Measurements from ENCODE around the gene EN2.

Gene EN2

GRCh38 chr7:155487509-155488482 is 29.9 kb downstream of the EN2 start:
- no peak for TF ChIP-seq PKNOX1 (IDR thresholded peaks at IDR 0.05)
- TF ChIP-seq ELF4 (IDR thresholded peaks at IDR 0.05) = no peak
- no peak for TF ChIP-seq TARDBP (IDR thresholded peaks at IDR 0.05)
- TF ChIP-seq SP1 (IDR thresholded peaks at IDR 0.05) = no peak
- TF ChIP-seq CTBP1 (IDR thresholded peaks at IDR 0.05; ENCODE audit: borderline replicate concordance) = no peak
- TF ChIP-seq SUZ12 (IDR thresholded peaks at IDR 0.05) = no peak
- TF ChIP-seq BHLHE40 (IDR thresholded peaks at IDR 0.05; ENCODE audit: borderline replicate concordance) = no peak
- no peak for TF ChIP-seq FOXM1 (IDR thresholded peaks at IDR 0.05; ENCODE audit: borderline replicate concordance)
- TF ChIP-seq FOXK2 (IDR thresholded peaks at IDR 0.05) = no peak
- TF ChIP-seq ARNT (IDR thresholded peaks at IDR 0.05) = no peak
- TF ChIP-seq ZNF384 (IDR thresholded peaks at IDR 0.05) = no peak
- no peak for TF ChIP-seq LEF1 (IDR thresholded peaks at IDR 0.05; ENCODE audit: borderline replicate concordance)
- TF ChIP-seq NFRKB (IDR thresholded peaks at IDR 0.05) = no peak
- TF ChIP-seq HDGF (IDR thresholded peaks at IDR 0.05; ENCODE audit: borderline replicate concordance) = no peak
- DNase-seq (ENCODE audit: extremely low spot score) = no peak
- CTCF ChIA-PET = no interaction called here
- POLR2A ChIA-PET = interaction anchor here (0.6 kb wide), 1 partner anchor 11 kb away, joined by 3 read pairs; no protein-coding TSS in a partner anchor

- ChIA-PET POLR2A (interaction anchor here (0.6 to 1.0 kb wide), 2 partner anchors 10 to 17 kb away, joined by 3 read pairs; no protein-coding TSS in a partner anchor), CTCF (interaction anchor here (1.5 kb wide), 1 partner anchor 11 kb away, joined by 5 read pairs; no protein-coding TSS in a partner anchor)
- TF ChIP-seq SUZ12 (IDR thresholded peaks at IDR 0.05) = no peak
- TF ChIP-seq NFRKB (IDR thresholded peaks at IDR 0.05) = no peak
- TF ChIP-seq L3MBTL2 (conservative IDR thresholded peaks at IDR 0.05) = no peak
- no peak for TF ChIP-seq ELF4 (IDR thresholded peaks at IDR 0.05)
- TF ChIP-seq HDGF (IDR thresholded peaks at IDR 0.05; ENCODE audit: borderline replicate concordance) = no peak
- TF ChIP-seq FOXK2 (IDR thresholded peaks at IDR 0.05) = no peak
- no peak for TF ChIP-seq FOXM1 (IDR thresholded peaks at IDR 0.05; ENCODE audit: borderline replicate concordance)
- no peak for TF ChIP-seq BHLHE40 (IDR thresholded peaks at IDR 0.05; ENCODE audit: borderline replicate concordance)
- DNase-seq (ENCODE audit: extremely low spot score) = no peak
Observed at GRCh38 chr7:155488483-155489127, 30.7 kb downstream of the EN2 start.

- ChIA-PET POLR2A (interaction anchor here (0.7 to 1.0 kb wide), 2 partner anchors 17 to 319 kb away, joined by 3 read pairs; no protein-coding TSS in a partner anchor), CTCF (interaction anchor here (1.5 kb wide), 1 partner anchor 11 kb away, joined by 5 read pairs; no protein-coding TSS in a partner anchor)
- no peak for DNase-seq (ENCODE audit: extremely low spot score)
- TF ChIP-seq FOXM1 (IDR thresholded peaks at IDR 0.05; ENCODE audit: borderline replicate concordance) (no peak), LEF1 (IDR thresholded peaks at IDR 0.05; ENCODE audit: borderline replicate concordance) (no peak), FOXK2 (IDR thresholded peaks at IDR 0.05) (no peak), FOXA1 (IDR thresholded peaks at IDR 0.05) (no peak), SUZ12 (IDR thresholded peaks at IDR 0.05) (no peak), NFRKB (IDR thresholded peaks at IDR 0.05) (no peak), L3MBTL2 (conservative IDR thresholded peaks at IDR 0.05) (no peak), CTBP1 (IDR thresholded peaks at IDR 0.05; ENCODE audit: borderline replicate concordance) (no peak), ARNT (IDR thresholded peaks at IDR 0.05) (no peak), BHLHE40 (IDR thresholded peaks at IDR 0.05; ENCODE audit: borderline replicate concordance) (no peak)
Observed at GRCh38 chr7:155489158-155489840, 31.4 kb downstream of the EN2 start.

GRCh38 chr7:155489862-155490696 is 32.1 kb downstream of the EN2 start:
- POLR2A ChIA-PET = interaction anchor here (0.7 kb wide), 1 partner anchor 318 kb away, joined by 3 read pairs; no protein-coding TSS in a partner anchor
- CTCF ChIA-PET = interaction anchor here (1.5 kb wide), 1 partner anchor 10 kb away, joined by 5 read pairs; no protein-coding TSS in a partner anchor
- no peak for DNase-seq (ENCODE audit: extremely low spot score)
- TF ChIP-seq ARNT (IDR thresholded peaks at IDR 0.05) (no peak), ZNF384 (IDR thresholded peaks at IDR 0.05) (no peak), SUZ12 (IDR thresholded peaks at IDR 0.05) (no peak), FOXA1 (IDR thresholded peaks at IDR 0.05) (no peak), LEF1 (IDR thresholded peaks at IDR 0.05; ENCODE audit: borderline replicate concordance) (no peak)

- ChIA-PET CTCF (interaction anchor here (1.5 kb wide), 1 partner anchor 14 kb away, joined by 3 read pairs; no protein-coding TSS in a partner anchor), POLR2A (no interaction called here)
- no peak for DNase-seq (ENCODE audit: extremely low spot score)
- TF ChIP-seq L3MBTL2 (conservative IDR thresholded peaks at IDR 0.05) (no peak), SUZ12 (IDR thresholded peaks at IDR 0.05) (no peak), ARNT (IDR thresholded peaks at IDR 0.05) (no peak), SP1 (IDR thresholded peaks at IDR 0.05) (no peak), TARDBP (IDR thresholded peaks at IDR 0.05) (no peak), FOXA1 (IDR thresholded peaks at IDR 0.05) (no peak), BHLHE40 (IDR thresholded peaks at IDR 0.05; ENCODE audit: borderline replicate concordance) (no peak), LEF1 (IDR thresholded peaks at IDR 0.05; ENCODE audit: borderline replicate concordance) (no peak), HDGF (IDR thresholded peaks at IDR 0.05; ENCODE audit: borderline replicate concordance) (no peak)
Observed at GRCh38 chr7:155490697-155491628, 33.0 kb downstream of the EN2 start.
